Esophagus muscularis mucosa (tissue), 4 donors: ENCODE results near the gene CLEC3B. TPM values are rescaled to one million over a fixed set of nuclear protein-coding genes. Genes with fewer than 3 reads are reported as not detected.

Source experiments
- DNase-seq: peaks from one replicate; pipeline ENCODE4 v3.0.0-alpha.2; 2017; ENCODE audit errors: extremely low spot score
- H3K27ac ChIP-seq, 4 donors: fragments of 200-600 bp; sonication (generic); replicated peaks in 1 of 4; 1 replicate in 3 of 4; 2 replicates in 1 of 4; pipeline ENCODE4 v1.5.1; 2016 to 2019; ENCODE audit warnings: mild to moderate bottlenecking in 1 of 4
- H3K27me3 ChIP-seq, 4 donors: fragments of 200-600 bp; sonication (generic); one replicate each; pipeline versions ENCODE4 v1.5.1 to v1.6.0; 2016 to 2019
- H3K36me3 ChIP-seq, 4 donors: fragments of 200-600 bp; sonication (generic); one replicate each; pipeline ENCODE4 v1.5.1; 2016 to 2019
- H3K4me1 ChIP-seq, 4 donors: fragments of 200-600 bp; sonication (generic); one replicate each; pipeline ENCODE4 v1.5.1; 2016 to 2019
- H3K4me3 ChIP-seq, 4 donors: fragments of 200-600 bp; sonication (generic); 1 replicate in 2 of 4; 2 replicates in 2 of 4; pipeline ENCODE4 v1.5.1; 2016 to 2019; ENCODE audit warnings: mild to moderate bottlenecking in 4 of 4, moderate library complexity in 1 of 4
- H3K9me3 ChIP-seq, 4 donors: fragments of 200-600 bp; sonication (generic); 1 replicate in 3 of 4; 2 replicates in 1 of 4; pipeline ENCODE4 v1.5.1; 2016 to 2019
- EP300 ChIP-seq: sonication (generic); formaldehyde crosslinking; IDR thresholded peaks from one replicate; pipeline ENCODE4 v1.6.1; 2017; ENCODE audit warnings: antibody characterized with exemption
- POLR2A ChIP-seq: fragments of 450-650 bp; IDR thresholded peaks from one replicate; pipeline ENCODE4 v1.6.1; 2017; ENCODE audit warnings: antibody characterized with exemption, moderate library complexity, mild to moderate bottlenecking, low read depth
- POLR2AphosphoS5 ChIP-seq, 2 donors: sonication (generic); formaldehyde crosslinking; IDR thresholded peaks; one replicate each; pipeline ENCODE4 v1.6.1; 2017; ENCODE audit warnings: antibody characterized with exemption in 2 of 2
- WGBS: methylation state at CpG from one replicate; pipeline ENCODE4 v1.1.5; 2018; 5-methylcytosine and 5-hydroxymethylcytosine counted together
- intact Hi-C: fragments of 100-400 bp; cut with DNase I; formaldehyde crosslinking; loops from one replicate; pipeline ENCODE4 v1.15.1; 2023
- total RNA-seq, 4 donors: library from RNA; depleted of rRNA; stranded (reverse); fragments of >200 nt; gene quantifications; one replicate each; pipeline versions ENCODE4 v1.1.0 to v1.2.1, GENCODE V29; 2016
- TF ChIP-seq, protein P1 (sequence below), 3 experiments: fragments of 200-600 bp in 2 of 3; fragments of 450-650 bp in 1 of 3; sonication (generic) in 2 of 3; IDR thresholded peaks; one replicate each; pipeline ENCODE4 v1.5.1; 2017 to 2019; ENCODE audit warnings: antibody characterized with exemption in 3 of 3, mild to moderate bottlenecking in 2 of 3, moderate library complexity in 1 of 3

The CLEC3B gene, protein sequence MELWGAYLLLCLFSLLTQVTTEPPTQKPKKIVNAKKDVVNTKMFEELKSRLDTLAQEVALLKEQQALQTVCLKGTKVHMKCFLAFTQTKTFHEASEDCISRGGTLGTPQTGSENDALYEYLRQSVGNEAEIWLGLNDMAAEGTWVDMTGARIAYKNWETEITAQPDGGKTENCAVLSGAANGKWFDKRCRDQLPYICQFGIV
- 100 to 1,000 TPM in 1 of 4 donors, 10 to 100 TPM in 3; 47.1 to 144 (median 75.1) TPM for total RNA-seq

DNA sequence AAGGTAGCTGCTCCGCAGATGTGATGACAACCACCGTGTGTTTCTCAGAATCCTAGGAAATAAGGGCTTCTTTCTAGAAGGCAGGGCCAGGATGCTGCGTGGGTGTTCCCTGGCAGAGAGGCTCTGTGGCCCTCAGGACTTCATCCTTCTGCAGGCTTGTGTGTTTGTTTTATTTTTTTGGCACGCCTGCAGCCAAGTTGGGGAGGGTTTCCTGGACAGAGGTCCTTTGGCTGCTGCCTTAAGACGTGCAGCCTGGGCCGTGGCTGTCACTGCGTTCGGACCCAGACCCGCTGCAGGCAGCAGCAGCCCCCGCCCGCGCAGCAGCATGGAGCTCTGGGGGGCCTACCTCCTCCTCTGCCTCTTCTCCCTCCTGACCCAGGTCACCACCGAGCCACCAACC, at the start of gene CLEC3B:
Gene CLEC3B, plus strand, starts transcription at position 266 of the 400 bp plus-strand sequence. Its CDS starts 60 bp downstream, at position 326.
- intact Hi-C loops, result no loop called here
- TF ChIP-seq POLR2AphosphoS5 (IDR thresholded peaks at IDR 0.05), result peak; percentile 54 to 63
- no peak for TF ChIP-seq POLR2A
- Histone ChIP-seq H3K27me3 (no peaks in the 10 kb centered on the region), H3K9me3 (no peaks in the 10 kb centered on the region), H3K4me1 (peaks cover 46 to 73% (median 71%) of the 10 kb centered on the region in 4 donors), H3K4me3 (peak within 1 kb of the TSS; percentile 41 to 55 (median 46)), H3K27ac (peak within 1 kb of the TSS; percentile 62 to 79 (median 73)), H3K36me3 (peaks cover 0 to 4% (median under 1%) of the 10 kb centered on the region in 4 donors)
- no peak for DNase-seq
- 6% methylated on average over 13 of the region's 13 CpGs for WGBS

DNA sequence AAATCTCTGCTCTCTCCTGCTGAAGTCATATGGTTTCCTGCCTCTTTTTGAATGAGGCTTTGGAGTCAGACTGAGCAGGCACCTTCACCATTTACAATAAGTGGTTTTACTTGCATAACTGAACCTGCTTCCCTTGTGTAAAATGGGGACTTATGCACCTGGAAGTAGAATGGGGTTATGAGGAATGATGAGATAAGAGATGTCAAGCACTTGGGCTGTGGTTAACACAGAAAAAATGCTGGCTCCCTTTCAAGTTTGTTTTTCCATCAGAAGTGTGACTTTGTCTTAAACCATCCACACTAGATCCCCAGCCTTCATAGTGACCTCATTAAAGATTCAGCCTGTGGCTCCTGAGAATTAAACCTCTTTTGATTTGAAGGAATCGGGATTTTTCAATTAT, 44.9 kb upstream of the CLEC3B start:
- 100% methylated on average over 1 of the region's 1 CpG for WGBS
- Histone ChIP-seq H3K4me1 (peaks cover 23 to 60% (median 35%) of the 10 kb centered on the region in 4 donors), H3K9me3 (no peaks in the 10 kb centered on the region), H3K36me3 (peaks cover 0 to 7% (median 3%) of the 10 kb centered on the region in 4 donors), H3K4me3 (no peak overlapping the region), H3K27ac (no peak overlapping the region), H3K27me3 (no peaks in the 10 kb centered on the region)
- no peak for DNase-seq
- no peak for TF ChIP-seq EP300
- no peak for TF ChIP-seq POLR2AphosphoS5 (IDR thresholded peaks at IDR 0.05)
- no peak for TF ChIP-seq POLR2A
- TF ChIP-seq, protein P1, sequence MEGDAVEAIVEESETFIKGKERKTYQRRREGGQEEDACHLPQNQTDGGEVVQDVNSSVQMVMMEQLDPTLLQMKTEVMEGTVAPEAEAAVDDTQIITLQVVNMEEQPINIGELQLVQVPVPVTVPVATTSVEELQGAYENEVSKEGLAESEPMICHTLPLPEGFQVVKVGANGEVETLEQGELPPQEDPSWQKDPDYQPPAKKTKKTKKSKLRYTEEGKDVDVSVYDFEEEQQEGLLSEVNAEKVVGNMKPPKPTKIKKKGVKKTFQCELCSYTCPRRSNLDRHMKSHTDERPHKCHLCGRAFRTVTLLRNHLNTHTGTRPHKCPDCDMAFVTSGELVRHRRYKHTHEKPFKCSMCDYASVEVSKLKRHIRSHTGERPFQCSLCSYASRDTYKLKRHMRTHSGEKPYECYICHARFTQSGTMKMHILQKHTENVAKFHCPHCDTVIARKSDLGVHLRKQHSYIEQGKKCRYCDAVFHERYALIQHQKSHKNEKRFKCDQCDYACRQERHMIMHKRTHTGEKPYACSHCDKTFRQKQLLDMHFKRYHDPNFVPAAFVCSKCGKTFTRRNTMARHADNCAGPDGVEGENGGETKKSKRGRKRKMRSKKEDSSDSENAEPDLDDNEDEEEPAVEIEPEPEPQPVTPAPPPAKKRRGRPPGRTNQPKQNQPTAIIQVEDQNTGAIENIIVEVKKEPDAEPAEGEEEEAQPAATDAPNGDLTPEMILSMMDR (IDR thresholded peaks at IDR 0.05), result no peak
- intact Hi-C loops, result no loop called here

DNA sequence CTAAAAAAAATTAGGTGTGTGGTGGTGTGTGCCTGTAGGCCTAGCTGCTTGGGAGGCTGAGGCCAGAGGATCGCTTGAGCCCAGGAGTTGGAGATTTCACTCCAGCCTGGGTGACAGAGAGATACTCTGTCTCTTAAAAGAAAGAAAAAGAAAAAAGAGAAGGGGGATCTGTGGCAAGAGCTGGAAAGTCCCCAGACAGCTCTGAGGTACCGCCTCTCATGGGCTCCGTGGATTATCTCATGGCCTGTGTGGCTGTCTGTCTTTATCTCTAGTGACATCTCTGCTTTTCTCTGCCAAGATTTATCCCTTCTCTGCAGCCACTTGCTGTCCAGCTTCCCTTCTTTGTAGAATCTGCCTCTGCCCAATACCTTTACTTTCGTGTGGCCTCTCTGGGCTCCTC, 44.4 kb upstream of the CLEC3B start:
- WGBS, result 86% methylated on average over 4 of the region's 4 CpGs

DNA sequence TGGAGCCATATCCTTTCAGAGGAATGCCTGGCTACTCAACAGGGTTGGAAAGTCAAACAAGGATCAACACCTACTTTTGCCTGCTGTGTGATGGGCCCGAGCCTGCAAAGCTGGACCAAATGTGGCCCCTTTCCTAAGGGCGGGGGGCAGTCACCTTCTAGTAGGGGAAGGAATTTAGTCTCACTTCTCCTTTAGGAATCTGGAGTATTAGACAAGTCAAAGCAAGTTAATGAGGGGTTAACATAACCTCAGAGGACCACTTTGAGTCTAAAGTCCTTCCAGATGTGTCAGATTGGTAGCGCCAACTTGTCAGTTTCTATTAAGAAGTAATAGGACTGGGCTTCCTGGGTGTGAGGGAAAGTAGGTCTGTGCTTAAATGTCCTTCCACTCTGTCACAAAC, 43.3 kb upstream of the CLEC3B start:
- Histone ChIP-seq H3K9me3 (no peaks in the 10 kb centered on the region), H3K27ac (no peak overlapping the region), H3K27me3 (no peaks in the 10 kb centered on the region), H3K36me3 (peaks cover 0 to 9% (median 4%) of the 10 kb centered on the region in 4 donors), H3K4me1 (peaks cover 10 to 46% (median 26%) of the 10 kb centered on the region in 4 donors), H3K4me3 (no peak overlapping the region)
- no peak for DNase-seq
- 84% methylated on average over 3 of the region's 3 CpGs for WGBS
- intact Hi-C loops, result no loop called here
- TF ChIP-seq POLR2A, result no peak
- TF ChIP-seq, protein P1 (IDR thresholded peaks at IDR 0.05), result no peak
- no peak for TF ChIP-seq EP300
- TF ChIP-seq POLR2AphosphoS5 (IDR thresholded peaks at IDR 0.05), result no peak

More for the DNA sequence above, 44.4 kb upstream of the CLEC3B start:
- Histone ChIP-seq H3K36me3 (peaks cover 0 to 9% (median 4%) of the 10 kb centered on the region in 4 donors), H3K27me3 (no peaks in the 10 kb centered on the region), H3K9me3 (no peaks in the 10 kb centered on the region), H3K4me1 (peaks cover 20 to 57% (median 33%) of the 10 kb centered on the region in 4 donors), H3K27ac (no peak overlapping the region), H3K4me3 (no peak overlapping the region)
- DNase-seq, result no peak
- TF ChIP-seq POLR2AphosphoS5 (IDR thresholded peaks at IDR 0.05) (no peak), POLR2A (no peak), EP300 (no peak)
- TF ChIP-seq, protein P1 (IDR thresholded peaks at IDR 0.05), result no peak
- intact Hi-C loops, result no loop called here

DNA sequence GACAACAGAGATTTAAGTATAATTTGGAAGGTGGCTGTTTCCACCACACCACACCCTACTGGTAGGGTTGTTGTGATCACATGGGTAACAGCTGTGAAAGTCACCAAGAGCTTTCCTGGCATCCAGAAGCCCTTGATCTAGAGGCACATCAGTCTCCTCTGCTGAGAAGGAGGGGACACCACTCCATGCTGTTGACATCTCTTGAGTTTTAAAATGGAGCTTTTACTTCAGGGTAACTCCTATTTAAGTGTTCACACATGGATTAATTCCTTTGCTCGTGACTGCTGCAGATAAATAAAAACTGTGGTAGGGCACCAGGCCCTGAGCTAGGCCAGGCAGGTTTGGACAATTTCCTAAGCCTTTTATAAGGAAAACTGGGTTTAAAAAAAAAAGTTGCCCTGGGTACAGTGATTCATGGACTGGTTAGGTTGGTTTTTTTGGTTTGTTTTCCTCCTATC, 42.6 kb upstream of the CLEC3B start:
- no peak overlapping the region for H3K4me3 ChIP-seq
- no peak overlapping the region for H3K27ac ChIP-seq
- whole genome bisulfite sequencing, result 82% methylated on average over 1 of the region's 1 CpG
- intact Hi-C loops, result no loop called here
- no peaks in the 10 kb centered on the region for H3K27me3 ChIP-seq
- TF ChIP-seq, protein P1 (IDR thresholded peaks at IDR 0.05), result no peak
- TF ChIP-seq POLR2AphosphoS5 (IDR thresholded peaks at IDR 0.05), result no peak
- TF ChIP-seq POLR2A, result no peak
- TF ChIP-seq EP300, result no peak
- H3K9me3 ChIP-seq, result no peaks in the 10 kb centered on the region
- peaks cover 0 to 9% (median 4%) of the 10 kb centered on the region in 4 donors for H3K36me3 ChIP-seq
- peaks cover 3 to 39% (median 22%) of the 10 kb centered on the region in 4 donors for H3K4me1 ChIP-seq
- no peak for DNase-seq
